K562 (cell line): ENCODE results near the gene NF2. TPM values are rescaled to one million over a fixed set of nuclear protein-coding genes. Genes with fewer than 3 reads are reported as not detected.

Experiments
- ATAC-seq: fragments of 200-7000 bp; cut with Tn5 transposase; 3 replicates; pipeline ENCODE4 v1.9.1; 2020; ENCODE audit warnings: moderate library complexity
- BruUV-seq: library from RNA; stranded (reverse); fragments of 400-500 nt; replicated peaks from 2 replicates; lab custom pipeline; 2021; lab: Mats Ljungman, UMichigan
- CTCF ChIA-PET: fragments of 300-600 bp; formaldehyde crosslinking; extraction: SDS; loops from one replicate; lab custom pipeline; 2021; ENCODE audit warnings: low intra/inter-chr PET ratio; lab: Yijun Ruan, JAX
- POLR2A ChIA-PET: fragments of 300-600, 350-650 bp; sonication (Branson Sonifier 250); formaldehyde crosslinking; extraction: SDS; loops from one replicate; lab custom pipeline; 2021; ENCODE audit warnings: antibody characterized with exemption, inconsistent platforms; lab: Yijun Ruan, JAX
- DNase-seq, 4 experiments: peaks; one replicate each; pipeline versions ENCODE4 v3.0.0 to v3.0.0-alpha.2; 2011 to 2018; ENCODE audit warnings: low spot score in 3 of 4, mixed read lengths in 3 of 4; ENCODE audit errors: extremely low read depth in 1 of 4
- FAIRE-seq: peaks from 2 replicates; lab custom pipeline; 2011; peaks lifted over from hg19 to GRCh38; lab: Jason Lieb, UNC
- H2AFZ ChIP-seq: 2 replicates; pipeline ENCODE4 v1.6.0; 2011; ENCODE audit warnings: low read depth, low read length, control low read depth, inconsistent platforms
- H3K27ac ChIP-seq: fragments of 200-600 bp; 3 replicates; pipeline ENCODE4 v1.8.0; 2011; ENCODE audit warnings: low read depth, mild to moderate bottlenecking, control low read depth, inconsistent platforms, low read length, moderate library complexity, mixed read lengths; ENCODE audit errors: extremely low read depth
- H3K27me3 ChIP-seq, 2 experiments: fragments of 300-600 bp in 1 of 2; 2 replicates in 1 of 2; 3 replicates in 1 of 2; pipeline versions ENCODE4 v1.6.0 to v1.8.0; 2011; ENCODE audit warnings: inconsistent platforms in 2 of 2, low read length in 2 of 2, mild to moderate bottlenecking in 1 of 2, mixed read lengths in 1 of 2, moderate library complexity in 1 of 2; ENCODE audit not compliant: control insufficient read depth in 2 of 2, insufficient read depth in 2 of 2
- H3K36me3 ChIP-seq: fragments of 300-600 bp; 3 replicates; pipeline ENCODE4 v1.8.0; 2011; ENCODE audit warnings: mild to moderate bottlenecking, low read length, inconsistent platforms; ENCODE audit not compliant: control insufficient read depth, insufficient read depth
- H3K4me1 ChIP-seq, 2 experiments: fragments of 200-600 bp in 1 of 2; replicated peaks in 1 of 2; 2 replicates in 1 of 2; 3 replicates in 1 of 2; pipeline versions ENCODE4 v1.5.1 to v1.8.0; 2011; ENCODE audit warnings: inconsistent platforms in 2 of 2, low read length in 2 of 2, mild to moderate bottlenecking in 1 of 2, mixed read lengths in 1 of 2, moderate library complexity in 1 of 2; ENCODE audit not compliant: control insufficient read depth in 2 of 2, insufficient read depth in 2 of 2
- H3K4me2 ChIP-seq: 2 replicates; pipeline ENCODE4 v1.6.1; 2011; ENCODE audit warnings: low read length, control low read depth, inconsistent platforms, mixed read lengths; ENCODE audit not compliant: insufficient read depth
- H3K4me3 ChIP-seq: fragments of 200-600 bp; sonication (generic), shearing (Covaris generic); 2 replicates; pipeline ENCODE4 v1.5.1; 2016; ENCODE audit warnings: control low read depth, inconsistent platforms
- H3K79me2 ChIP-seq: fragments of 200-600 bp; 3 replicates; pipeline ENCODE4 v1.8.0; 2011; ENCODE audit warnings: low read length, inconsistent platforms; ENCODE audit not compliant: control insufficient read depth, insufficient read depth
- H3K9ac ChIP-seq, 2 experiments: 2 replicates each; pipeline versions ENCODE4 v1.6.0 to v1.6.1; 2011; ENCODE audit warnings: low read depth in 2 of 2, low read length in 2 of 2, control low read depth in 1 of 2, inconsistent platforms in 1 of 2, mild to moderate bottlenecking in 1 of 2, mixed read lengths in 1 of 2; ENCODE audit not compliant: insufficient read depth in 1 of 2
- H3K9me1 ChIP-seq: one replicate; pipeline ENCODE4 v1.6.0; 2011; ENCODE audit warnings: inconsistent platforms, mild to moderate bottlenecking, low read length, moderate library complexity; ENCODE audit not compliant: control insufficient read depth, insufficient read depth
- H3K9me3 ChIP-seq: replicated peaks from 2 replicates; pipeline ENCODE4 v1.5.1; 2011; ENCODE audit warnings: low read depth, low read length, inconsistent platforms; ENCODE audit not compliant: control insufficient read depth, insufficient read depth
- H4K20me1 ChIP-seq: replicated peaks from 2 replicates; pipeline ENCODE4 v1.6.1; 2011; ENCODE audit warnings: low read length, inconsistent platforms, mixed read lengths; ENCODE audit not compliant: control insufficient read depth, insufficient read depth
- BCL6 ChIP-seq: fragments of 250-450 bp; sonication (Bioruptor Pico); IDR thresholded peaks from 2 replicates; pipeline ENCODE4 v1.4.0; 2020
- DACH1 ChIP-seq: fragments of 450-650 bp; IDR thresholded peaks from 2 replicates; pipeline ENCODE4 v1.6.1; 2018; ENCODE audit not compliant: partially characterized antibody
- EZH2 ChIP-seq: IDR thresholded peaks from 2 replicates; pipeline ENCODE4 v1.6.1; 2012; ENCODE audit warnings: low read depth, mild to moderate bottlenecking, inconsistent platforms, low read length, borderline replicate concordance
- MLX ChIP-seq, 2 experiments: fragments of 450-650 bp in 1 of 2; sonication (generic) in 1 of 2; formaldehyde crosslinking; conservative IDR thresholded peaks; 2 replicates each; pipeline versions ENCODE4 v1.4.0 to v1.8.1; 2020 to 2022; ENCODE audit warnings: mild to moderate bottlenecking in 1 of 2, missing genetic modification reagents in 1 of 2
- POLR2AphosphoS2 ChIP-seq: IDR thresholded peaks from 2 replicates; pipeline ENCODE4 v1.6.1; 2012; ENCODE audit warnings: low read length, improper control_type of control experiment
- POU5F1 ChIP-seq: fragments of 150-350 bp; IDR thresholded peaks from 2 replicates; pipeline ENCODE4 v1.6.1; 2014; ENCODE audit warnings: borderline replicate concordance, low read length, low read depth, mild to moderate bottlenecking; ENCODE audit not compliant: partially characterized antibody
- PYGO2 ChIP-seq: fragments of 450-650 bp; IDR thresholded peaks from 2 replicates; pipeline ENCODE4 v1.6.1; 2016; ENCODE audit warnings: mild to moderate bottlenecking, missing genetic modification characterization, moderate library complexity, missing compliant biosample characterization
- RUNX1 ChIP-seq: sonication (generic); IDR thresholded peaks from 2 replicates; pipeline ENCODE4 v1.6.1; 2016; ENCODE audit warnings: antibody characterized with exemption, low read depth
- TCFL5 ChIP-seq: fragments of 250-450 bp; sonication (Bioruptor Pico); conservative IDR thresholded peaks from 2 replicates; pipeline ENCODE4 v1.6.1; 2021; ENCODE audit warnings: mild to moderate bottlenecking, moderate library complexity, matching md5 sums
- ZBTB26 ChIP-seq: fragments of 450-650 bp; formaldehyde crosslinking; IDR thresholded peaks from 2 replicates; pipeline ENCODE4 v1.4.0; 2022; ENCODE audit warnings: missing genetic modification characterization
- ZBTB9 ChIP-seq: fragments of 450-650 bp; formaldehyde crosslinking; IDR thresholded peaks from 2 replicates; pipeline ENCODE4 v1.4.0; 2020; ENCODE audit warnings: mild to moderate bottlenecking, moderate library complexity
- ZNF146 ChIP-seq: IDR thresholded peaks from one replicate; pipeline ENCODE4 v1.6.1; 2018; ENCODE audit warnings: missing compliant biosample characterization; ENCODE audit not compliant: unreplicated experiment
- ZNF232 ChIP-seq: sonication (generic); formaldehyde crosslinking; IDR thresholded peaks from 2 replicates; pipeline ENCODE4 v1.8.0; 2022; ENCODE audit warnings: mild to moderate bottlenecking, missing genetic modification reagents
- WGBS: fragments of 100-300 bp; shearing (Covaris generic); methylation state at CpG from one replicate; pipeline ENCODE4 v1.1.6; 2016; ENCODE audit warnings: low coverage, mixed read lengths; ENCODE audit not compliant: insufficient coverage; ENCODE audit errors: missing lambda C conversion rate; 5-methylcytosine and 5-hydroxymethylcytosine counted together
- in situ Hi-C: fragments of 300-500 bp; cut with MboI; formaldehyde crosslinking; loops from 4 replicates; pipeline ENCODE4 v1.15.0; 2018; ENCODE audit warnings: inconsistent platforms, mixed read lengths
- intact Hi-C: fragments of 100-400 bp; cut with micrococcal nuclease; formaldehyde crosslinking; loops from 2 replicates; pipeline ENCODE4 v1.14.2; 2022
- polyA plus RNA-seq, 8 experiments: library from polyadenylated mRNA; depleted of rRNA in 4 of 8; stranded (reverse) in 5 of 8; unstranded in 3 of 8; fragments of >200 nt; fragmentation: Nextera tagmentation in 2 of 8; fragmentation: Illumina TruSeq in 1 of 8; extraction: Ambion mirVana in 2 of 8; extraction: Trizol in 1 of 8; gene quantifications; 2 replicates each; pipeline versions ENCODE4 v1.2.1 to v1.2.3, GENCODE V29; 2011 to 2014; ENCODE audit warnings: inconsistent platforms in 1 of 8, missing spikeins in 1 of 8
- total RNA-seq, 7 experiments: library from RNA; depleted of rRNA in 6 of 7; stranded (reverse); fragments of >200 nt in 6 of 7; fragmentation: Illumina TruSeq in 2 of 7; extraction: Trizol in 2 of 7; gene quantifications; 2 replicates each; pipeline versions ENCODE4 v1.2.1 to v1.2.3, GENCODE V29; 2011 to 2021; ENCODE audit warnings: low replicate concordance in 1 of 7
- TF ChIP-seq, protein P1 (sequence below): IDR thresholded peaks from 2 replicates; pipeline ENCODE4 v1.6.1; 2014; ENCODE audit warnings: antibody characterized with exemption

The NF2 gene
- total and polyA plus RNA-seq, 9 of the 15 experiments (the other 6 are each of a cell fraction or from before 2014, with no cell fraction given) = 2.2 to 32.5 (median 15.2) TPM

- Histone ChIP-seq H3K79me2 (peaks cover 2% of the 10 kb centered on the region; the same call in 2 of the 3 replicates), H4K20me1 (no peaks in the 10 kb centered on the region), H3K27me3 (no peaks in the 10 kb centered on the region), H3K27ac (no peak overlapping the region), H3K4me2 (no peak overlapping the region), H2AFZ (no peak overlapping the region), H3K9ac (no peak overlapping the region), H3K36me3 (peaks cover 50% of the 10 kb centered on the region; the same call in 2 of the 3 replicates), H3K4me1 (no peaks in the 10 kb centered on the region), H3K9me3 (no peaks in the 10 kb centered on the region), H3K4me3 (no peak overlapping the region), H3K9me1 (no peaks in the 10 kb centered on the region)
- intact Hi-C loops (no loop called here), in situ Hi-C loops (loop anchor here (10.0 kb wide), 1 partner anchor 363 kb away; no protein-coding TSS in a partner anchor)
- WGBS = 86% methylated on average over 9 of the region's 10 CpGs
- FAIRE-seq = no peak
- no TSS peak for BruUV-seq
- TF ChIP-seq BCL6 (CRISPR knock-in tag) = no peak
- no peak for TF ChIP-seq POLR2AphosphoS2
- no peak for TF ChIP-seq RUNX1
- no peak for TF ChIP-seq POU5F1
- no peak for TF ChIP-seq MLX (CRISPR knock-in tag; conservative IDR thresholded peaks at IDR 0.05)
- TF ChIP-seq EZH2 = no peak
- TF ChIP-seq ZBTB9 = no peak
- TF ChIP-seq ZNF232 (CRISPR knock-in tag) = no peak
- TF ChIP-seq PYGO2 (tag) = no peak
- no peak for TF ChIP-seq ZBTB26
- no peak for TF ChIP-seq DACH1
- TF ChIP-seq ZNF146 (CRISPR knock-in tag) = no peak
- TF ChIP-seq TCFL5 (CRISPR knock-in tag) = no peak
- TF ChIP-seq, protein P1, sequence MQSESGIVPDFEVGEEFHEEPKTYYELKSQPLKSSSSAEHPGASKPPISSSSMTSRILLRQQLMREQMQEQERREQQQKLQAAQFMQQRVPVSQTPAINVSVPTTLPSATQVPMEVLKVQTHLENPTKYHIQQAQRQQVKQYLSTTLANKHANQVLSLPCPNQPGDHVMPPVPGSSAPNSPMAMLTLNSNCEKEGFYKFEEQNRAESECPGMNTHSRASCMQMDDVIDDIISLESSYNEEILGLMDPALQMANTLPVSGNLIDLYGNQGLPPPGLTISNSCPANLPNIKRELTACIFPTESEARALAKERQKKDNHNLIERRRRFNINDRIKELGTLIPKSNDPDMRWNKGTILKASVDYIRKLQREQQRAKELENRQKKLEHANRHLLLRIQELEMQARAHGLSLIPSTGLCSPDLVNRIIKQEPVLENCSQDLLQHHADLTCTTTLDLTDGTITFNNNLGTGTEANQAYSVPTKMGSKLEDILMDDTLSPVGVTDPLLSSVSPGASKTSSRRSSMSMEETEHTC = no peak
- ATAC-seq = no peak
- ChIA-PET POLR2A (no interaction called here), CTCF (no interaction called here)
- DNase-seq = no peak
Measured at GRCh38 chr22:29641700-29642330, 38.4 kb downstream of the NF2 start.
